Liver (tissue), 3 donors: Measurements from ENCODE around the gene STX1A.

Source experiments
- ATF3 ChIP-seq: IDR thresholded peaks from 2 replicates; pipeline ENCODE4 v1.6.1; 2016; ENCODE audit warnings: antibody characterized with exemption
- CTCF ChIP-seq: fragments of 150-350 bp; IDR thresholded peaks from 2 replicates; pipeline ENCODE4 v1.5.1; 2017; ENCODE audit warnings: improper control_type of control experiment, low read depth, low read length; ENCODE audit not compliant: missing input control
- EGR1 ChIP-seq, 2 donors: IDR thresholded peaks; 2 replicates each; pipeline ENCODE4 v1.6.1; 2016 to 2018; ENCODE audit warnings: antibody characterized with exemption in 2 of 2, low read depth in 2 of 2
- FOXA1 ChIP-seq: IDR thresholded peaks from 2 replicates; pipeline ENCODE4 v1.6.1; 2016; ENCODE audit warnings: antibody characterized with exemption
- FOXA2 ChIP-seq: IDR thresholded peaks from 2 replicates; pipeline ENCODE4 v1.6.1; 2016; ENCODE audit warnings: antibody characterized with exemption
- GABPA ChIP-seq, 2 donors: IDR thresholded peaks in 1 of 2; conservative IDR thresholded peaks in 1 of 2; 2 replicates each; pipeline ENCODE4 v1.6.1; 2016; ENCODE audit warnings: antibody characterized with exemption in 2 of 2, mild to moderate bottlenecking in 1 of 2, moderate library complexity in 1 of 2
- HNF4A ChIP-seq, 2 donors: conservative IDR thresholded peaks; 2 replicates each; pipeline ENCODE4 v1.6.1; 2016; ENCODE audit warnings: antibody characterized with exemption in 2 of 2, mild to moderate bottlenecking in 2 of 2
- JUND ChIP-seq, 2 donors: IDR thresholded peaks; 2 replicates each; pipeline ENCODE4 v1.6.1; 2016; ENCODE audit warnings: antibody characterized with exemption in 2 of 2
- MAX ChIP-seq: IDR thresholded peaks from 2 replicates; pipeline ENCODE4 v1.6.1; 2016; ENCODE audit warnings: antibody characterized with exemption
- RXRA ChIP-seq, 2 donors: IDR thresholded peaks; 2 replicates each; pipeline ENCODE4 v1.6.1; 2017 to 2018; ENCODE audit warnings: antibody characterized with exemption in 2 of 2, mild to moderate bottlenecking in 1 of 2
- SP1 ChIP-seq: IDR thresholded peaks from 2 replicates; pipeline ENCODE4 v1.6.1; 2018; ENCODE audit warnings: antibody characterized with exemption, mild to moderate bottlenecking
- TAF1 ChIP-seq: conservative IDR thresholded peaks from 2 replicates; pipeline ENCODE4 v1.6.1; 2016; ENCODE audit warnings: antibody characterized with exemption, mild to moderate bottlenecking
- YY1 ChIP-seq: IDR thresholded peaks from 2 replicates; pipeline ENCODE4 v1.6.1; 2016; ENCODE audit warnings: antibody characterized with exemption, mild to moderate bottlenecking
- donor health status: healthy.
- donor health status: healthy.

GRCh38 chr7:73688288-73688687 is 31.2 kb downstream of the STX1A start:
- TF ChIP-seq CTCF (no peak), HNF4A (conservative IDR thresholded peaks at IDR 0.05) (no peak), EGR1 (IDR thresholded peaks at IDR 0.05; ENCODE audit: low read depth in 2 of 2) (no peak), ATF3 (no peak), JUND (IDR thresholded peaks at IDR 0.05) (no peak), FOXA2 (no peak), RXRA (IDR thresholded peaks at IDR 0.05) (no peak), YY1 (no peak), FOXA1 (no peak), GABPA (IDR thresholded peaks at IDR 0.05 in 1 of 2, conservative IDR thresholded peaks at IDR 0.05 in 1 of 2) (no peak), TAF1 (no peak), MAX (no peak), SP1 (no peak)
